GM12878 (cell line): ENCODE data around the gene MALRD1.

Source experiments
- BHLHE40 ChIP-seq, 2 experiments: fragments of 450-650 bp in 1 of 2; IDR thresholded peaks; 2 replicates each; pipeline ENCODE4 v1.6.1; 2011 to 2017; ENCODE audit warnings: low read depth in 2 of 2, borderline replicate concordance in 1 of 2, improper control_type of control experiment in 1 of 2, low read length in 1 of 2, mild to moderate bottlenecking in 1 of 2
- CEBPB ChIP-seq, 2 experiments: fragments of 150-350 bp in 1 of 2; IDR thresholded peaks; 2 replicates each; pipeline ENCODE4 v1.6.1; 2012 to 2014; ENCODE audit warnings: low read depth in 2 of 2, low read length in 2 of 2, borderline replicate concordance in 1 of 2, inconsistent platforms in 1 of 2
- EGR1 ChIP-seq, 2 experiments: IDR thresholded peaks; 1 replicate in 1 of 2; 2 replicates in 1 of 2; pipeline ENCODE4 v1.6.1; 2011 to 2012; ENCODE audit warnings: low read depth in 2 of 2, low read length in 2 of 2, borderline replicate concordance in 1 of 2, mild to moderate bottlenecking in 1 of 2, moderate library complexity in 1 of 2
- SRF ChIP-seq, 2 experiments: IDR thresholded peaks; 2 replicates each; pipeline ENCODE4 v1.6.1; 2011; ENCODE audit warnings: low read depth in 2 of 2, low read length in 2 of 2, mild to moderate bottlenecking in 1 of 2, moderate library complexity in 1 of 2
- TCF12 ChIP-seq: IDR thresholded peaks from 2 replicates; pipeline ENCODE4 v1.6.1; 2011; ENCODE audit warnings: low read depth, mild to moderate bottlenecking, low read length
- ZNF217 ChIP-seq: fragments of 450-650 bp; IDR thresholded peaks from 2 replicates; pipeline ENCODE4 v1.6.1; 2017; ENCODE audit warnings: antibody characterized with exemption, mild to moderate bottlenecking
- TF ChIP-seq, protein P1 (sequence below), 3 experiments: IDR thresholded peaks in 2 of 3; conservative IDR thresholded peaks in 1 of 3; 2 replicates each; pipeline ENCODE4 v1.5.1; 2011; ENCODE audit warnings: low read depth in 3 of 3, low read length in 3 of 3, mild to moderate bottlenecking in 3 of 3, control low read depth in 2 of 3, moderate library complexity in 2 of 3, inconsistent platforms in 1 of 3, mixed read lengths in 1 of 3; ENCODE audit not compliant: control insufficient read depth in 2 of 3, insufficient read depth in 1 of 3; ENCODE audit errors: extremely low read depth in 1 of 3

DNA sequence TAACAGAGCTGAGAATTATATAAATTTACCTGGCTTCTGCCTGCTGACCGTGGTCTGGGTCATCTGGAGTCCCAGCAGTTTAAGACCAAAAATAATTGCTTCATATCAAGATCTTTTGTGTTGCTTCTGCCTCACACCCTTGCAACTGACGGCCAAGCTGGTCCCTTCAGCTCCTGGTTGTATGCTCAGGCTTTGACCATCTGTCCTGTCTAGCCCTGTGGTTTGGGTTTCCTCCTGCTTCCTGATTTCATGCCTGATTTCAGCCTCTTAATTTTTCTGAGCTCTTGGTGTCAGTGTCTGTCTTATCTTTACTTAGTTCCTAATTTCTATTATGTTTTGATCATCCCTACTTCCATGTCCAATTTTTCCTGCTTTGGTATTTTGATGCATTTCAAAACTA is 679.8 kb downstream of the MALRD1 start:
- TF ChIP-seq CEBPB (IDR thresholded peaks at IDR 0.05; ENCODE audit: borderline replicate concordance in 1 of 2, low read depth in 2 of 2, low read length in 2 of 2): no peak
- TF ChIP-seq SRF (IDR thresholded peaks at IDR 0.05; ENCODE audit: low read depth in 2 of 2, low read length in 2 of 2): no peak
- no peak for TF ChIP-seq BHLHE40 (IDR thresholded peaks at IDR 0.05; ENCODE audit: borderline replicate concordance in 1 of 2, low read depth in 2 of 2, low read length in 1 of 2)
- no peak for TF ChIP-seq ZNF217
- TF ChIP-seq TCF12: no peak
- TF ChIP-seq EGR1 (IDR thresholded peaks at IDR 0.05; ENCODE audit: borderline replicate concordance in 1 of 2, low read depth in 2 of 2, low read length in 2 of 2): no peak
- TF ChIP-seq, protein P1, sequence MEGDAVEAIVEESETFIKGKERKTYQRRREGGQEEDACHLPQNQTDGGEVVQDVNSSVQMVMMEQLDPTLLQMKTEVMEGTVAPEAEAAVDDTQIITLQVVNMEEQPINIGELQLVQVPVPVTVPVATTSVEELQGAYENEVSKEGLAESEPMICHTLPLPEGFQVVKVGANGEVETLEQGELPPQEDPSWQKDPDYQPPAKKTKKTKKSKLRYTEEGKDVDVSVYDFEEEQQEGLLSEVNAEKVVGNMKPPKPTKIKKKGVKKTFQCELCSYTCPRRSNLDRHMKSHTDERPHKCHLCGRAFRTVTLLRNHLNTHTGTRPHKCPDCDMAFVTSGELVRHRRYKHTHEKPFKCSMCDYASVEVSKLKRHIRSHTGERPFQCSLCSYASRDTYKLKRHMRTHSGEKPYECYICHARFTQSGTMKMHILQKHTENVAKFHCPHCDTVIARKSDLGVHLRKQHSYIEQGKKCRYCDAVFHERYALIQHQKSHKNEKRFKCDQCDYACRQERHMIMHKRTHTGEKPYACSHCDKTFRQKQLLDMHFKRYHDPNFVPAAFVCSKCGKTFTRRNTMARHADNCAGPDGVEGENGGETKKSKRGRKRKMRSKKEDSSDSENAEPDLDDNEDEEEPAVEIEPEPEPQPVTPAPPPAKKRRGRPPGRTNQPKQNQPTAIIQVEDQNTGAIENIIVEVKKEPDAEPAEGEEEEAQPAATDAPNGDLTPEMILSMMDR (IDR thresholded peaks at IDR 0.05 in 2 of 3, conservative IDR thresholded peaks at IDR 0.05 in 1 of 3; ENCODE audit: control insufficient read depth in 2 of 3, extremely low read depth in 1 of 3, insufficient read depth in 1 of 3, low read depth in 3 of 3, low read length in 3 of 3): no peak
